HS-5 (cell line): ENCODE results near the gene ZC3H18.
"Not testable (repeated sequence)": the region's sequence is repeated elsewhere in the genome, so short reads cannot be mapped to it uniquely, and the experiment has no call there.

ENCODE experiments used
- DNase-seq: peaks from one replicate; pipeline ENCODE4 v3.0.0-alpha.2; 2012; ENCODE audit warnings: low read depth

Gene ZC3H18

DNA sequence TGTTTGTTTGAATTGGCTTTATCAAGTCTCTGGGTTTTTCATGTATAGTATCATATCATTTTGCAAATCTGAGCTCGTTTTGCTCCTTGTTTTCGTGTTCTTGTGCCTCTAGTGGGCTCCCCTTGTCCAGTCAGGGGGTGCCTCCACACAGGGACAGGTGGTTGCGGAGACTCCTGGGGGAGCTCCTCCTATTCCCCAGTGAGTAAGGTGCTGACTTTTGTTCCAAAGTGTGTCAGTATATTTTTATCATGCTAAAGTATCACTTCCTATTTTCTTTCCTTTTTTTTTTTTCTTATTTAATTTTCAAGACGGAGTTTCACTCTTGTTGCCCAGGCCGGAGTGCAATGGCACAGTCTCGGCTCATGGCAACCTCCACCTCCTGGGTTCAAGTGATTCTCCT is 37.9 kb downstream of the ZC3H18 start:
- DNase-seq = no peak

DNA sequence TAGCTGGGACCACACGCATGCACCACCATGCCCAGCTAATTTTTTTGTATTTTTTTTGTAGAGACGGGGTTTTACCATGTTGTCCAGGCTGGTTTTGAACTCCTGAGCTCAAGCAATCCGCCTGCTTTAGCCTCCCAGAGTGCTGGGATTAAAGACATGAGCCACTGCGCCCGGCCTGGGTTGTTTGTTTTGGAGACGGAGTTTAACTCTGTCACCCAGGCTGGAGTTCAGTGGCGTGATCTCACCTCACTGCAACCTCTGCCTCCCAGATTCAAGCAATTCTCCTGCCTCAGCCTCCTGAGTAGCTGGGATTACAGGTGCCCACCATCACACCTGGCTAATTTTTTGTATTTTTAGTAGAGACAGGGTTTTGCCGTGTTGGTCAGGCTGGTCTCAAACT is 39.2 kb downstream of the ZC3H18 start:
- not testable (repeated sequence) for DNase-seq

DNA sequence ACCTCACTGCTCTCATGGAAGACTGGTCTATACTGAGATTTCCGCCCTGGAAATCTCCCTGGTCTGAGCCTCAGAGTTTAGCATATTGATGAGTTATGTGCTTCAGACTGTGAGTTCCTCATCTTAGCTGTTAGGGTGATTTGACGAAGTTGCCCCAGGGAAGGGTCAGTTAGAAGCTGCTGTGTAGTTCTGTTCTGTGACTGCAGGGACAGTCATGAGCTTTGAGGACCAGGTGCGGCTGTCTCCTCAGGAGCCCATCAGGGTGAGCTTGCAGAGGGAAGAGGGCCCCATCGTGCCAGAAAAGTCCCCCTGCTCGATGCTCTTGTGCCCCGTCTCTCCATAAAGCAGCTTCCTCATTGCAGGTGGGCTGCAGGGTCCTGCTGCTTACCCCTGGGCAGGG is 39.9 kb downstream of the ZC3H18 start:
- no peak for DNase-seq

DNA sequence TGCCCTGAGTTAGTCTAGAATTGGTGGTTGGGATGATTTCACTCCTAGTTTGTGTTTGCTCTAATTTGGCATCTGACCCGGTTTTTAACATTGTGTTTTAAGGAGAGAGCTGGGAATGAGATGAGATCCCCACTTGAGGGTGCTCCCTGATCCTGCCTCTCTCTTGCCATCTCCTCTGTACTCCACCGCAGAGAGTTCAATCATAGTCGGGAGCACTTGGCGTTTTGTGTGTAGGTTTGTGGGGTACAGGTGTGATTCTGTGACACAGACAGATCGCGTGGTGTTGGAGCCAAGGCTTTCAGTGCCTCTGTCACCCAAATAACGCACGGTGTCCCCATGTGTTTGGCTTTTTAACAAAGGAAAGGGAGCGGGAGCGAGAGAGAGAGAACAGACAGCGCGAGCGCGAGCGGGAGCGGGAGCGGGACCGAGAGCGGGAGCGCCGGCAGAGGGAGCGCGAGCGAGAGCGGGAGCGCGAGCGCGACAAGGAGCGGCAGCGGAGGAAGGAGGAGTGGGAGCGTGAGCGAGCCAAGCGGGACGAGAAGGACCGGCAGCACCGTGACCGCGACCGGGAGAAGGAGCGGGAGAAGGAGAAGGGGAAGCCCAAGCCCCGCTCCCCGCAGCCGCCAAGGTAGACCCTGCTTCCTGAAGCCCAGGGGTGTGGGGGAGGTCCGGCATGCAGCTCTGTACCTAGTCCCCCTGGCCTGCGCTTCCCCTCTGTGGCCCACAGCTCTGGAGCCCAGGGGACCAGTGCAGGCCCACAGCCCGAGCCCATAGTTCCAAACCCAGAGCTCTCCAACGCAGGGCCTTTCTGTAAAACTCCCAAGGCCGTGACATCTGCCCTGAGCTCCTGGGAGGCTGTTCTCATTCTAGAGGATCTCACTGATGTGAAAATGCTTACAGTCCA is 41.0 kb downstream of the ZC3H18 start:
- no peak for DNase-seq

DNA sequence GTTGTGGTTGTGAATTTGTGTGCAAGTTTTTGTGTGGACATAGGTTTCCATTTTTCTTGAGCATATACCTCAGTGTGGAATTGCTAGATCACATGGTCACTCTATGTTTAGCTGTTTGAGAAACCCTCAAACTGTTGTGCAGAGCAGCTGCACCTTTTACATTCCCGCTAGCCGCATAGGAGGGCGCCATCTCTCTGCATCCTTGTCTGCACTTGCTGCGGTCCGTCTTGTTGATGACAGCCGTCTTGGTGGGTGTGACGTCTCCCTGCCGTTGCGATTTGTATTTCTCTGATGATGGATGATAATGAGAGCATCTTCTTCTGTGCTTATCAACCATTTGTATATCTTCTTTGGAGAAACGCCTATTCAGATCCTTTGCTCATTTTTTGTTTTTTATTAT is 43.1 kb downstream of the ZC3H18 start:
- DNase-seq = no peak

DNA sequence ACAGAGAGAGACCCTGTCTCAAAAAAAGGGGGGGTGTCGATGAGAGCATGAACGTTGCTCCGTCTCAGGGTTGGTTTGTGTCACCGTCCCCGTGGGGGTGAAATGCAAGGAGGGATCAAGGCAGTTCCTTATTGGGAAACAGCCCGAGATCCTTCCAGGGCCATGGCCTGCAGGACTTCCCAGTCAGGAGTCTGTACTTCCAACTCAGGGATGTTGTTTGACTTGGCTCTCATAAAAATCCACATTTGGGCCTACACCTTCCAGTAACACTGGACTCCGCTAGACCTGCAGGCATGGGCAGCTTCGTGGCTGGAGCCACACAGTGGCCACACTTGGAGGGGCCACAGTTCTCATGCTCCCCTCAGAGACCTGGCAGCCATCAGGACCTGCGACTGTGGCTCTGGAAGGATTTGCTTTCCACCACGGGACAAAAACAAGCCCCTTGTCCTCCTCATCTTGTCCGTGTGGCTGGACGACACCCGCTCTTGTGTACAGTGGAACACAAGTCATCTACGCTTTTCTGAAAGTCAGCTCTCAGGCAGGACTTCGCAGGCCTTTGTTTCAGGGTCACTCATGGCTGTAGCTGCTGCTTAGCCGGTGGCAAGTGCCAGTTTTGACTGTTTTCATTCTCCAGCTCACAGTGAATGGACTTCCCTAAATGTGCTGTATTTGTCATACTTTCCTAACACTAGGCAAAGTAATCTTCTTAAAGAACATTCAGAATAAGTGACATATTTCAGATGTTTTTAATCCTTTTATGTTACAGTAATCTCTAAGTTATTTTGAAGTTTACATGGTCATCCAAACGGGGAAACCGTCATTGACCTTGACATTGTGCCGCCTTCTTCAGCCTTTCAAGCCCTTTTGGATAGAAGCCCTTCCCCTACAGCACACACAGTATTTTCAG is 44.0 kb downstream of the ZC3H18 start:
- no peak for DNase-seq

DNA sequence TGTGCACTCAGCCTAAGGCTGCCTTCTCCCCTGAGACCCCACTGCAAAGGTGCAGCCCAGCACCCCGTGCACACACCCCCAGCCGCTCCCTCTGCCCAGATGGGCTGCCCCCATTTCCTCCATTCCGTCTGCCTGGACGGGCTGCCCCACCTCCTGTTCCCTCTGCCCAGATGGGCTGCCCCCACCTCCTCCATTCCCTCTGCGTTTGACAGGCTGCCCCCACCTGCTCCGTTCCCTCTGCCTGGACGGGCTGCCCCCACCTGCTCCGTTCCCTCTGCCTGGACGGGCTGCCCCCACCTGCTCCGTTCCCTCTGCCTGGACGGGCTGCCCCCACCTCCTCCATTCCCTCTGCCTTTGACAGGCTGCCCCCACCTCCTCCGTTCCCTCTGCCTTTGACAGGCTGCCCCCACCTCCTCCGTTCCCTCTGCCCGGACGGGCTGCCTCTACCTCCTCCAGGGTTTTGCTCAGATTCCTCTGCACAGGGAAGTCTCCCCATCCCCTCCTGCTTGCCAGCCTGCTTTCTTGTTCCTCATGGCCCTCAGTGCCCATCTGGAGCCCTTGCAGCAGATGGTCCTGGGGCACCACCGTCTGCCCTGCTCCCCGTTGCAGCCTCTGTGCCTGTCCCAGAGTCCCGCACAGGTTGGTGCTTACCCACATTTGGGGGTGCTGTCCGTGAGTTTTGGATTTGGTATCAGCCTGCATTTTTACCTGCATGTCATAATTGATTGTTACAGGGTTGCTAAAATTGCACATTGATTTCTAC is 44.8 kb downstream of the ZC3H18 start:
- DNase-seq = no peak

DNA sequence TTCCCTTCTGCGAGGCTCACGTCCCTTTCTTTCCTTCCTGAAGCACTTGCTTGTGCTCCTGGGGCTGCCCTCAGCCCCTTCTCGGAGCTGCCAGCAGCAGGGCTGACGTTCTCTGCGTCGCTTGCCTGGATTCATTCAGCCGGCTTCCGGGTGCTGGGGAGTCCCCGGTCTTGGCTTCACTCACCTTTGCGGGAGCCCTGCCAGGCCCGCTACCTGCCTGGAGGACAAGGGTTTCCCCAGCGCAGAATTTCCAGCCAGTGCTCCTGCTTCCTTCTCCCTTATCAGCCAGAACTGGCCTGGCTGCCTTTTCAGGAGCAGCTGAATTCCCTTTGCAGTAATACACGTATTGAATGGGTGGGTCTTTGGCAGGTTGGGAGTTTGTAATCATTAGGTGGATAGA is 46.1 kb downstream of the ZC3H18 start:
- no peak for DNase-seq

DNA sequence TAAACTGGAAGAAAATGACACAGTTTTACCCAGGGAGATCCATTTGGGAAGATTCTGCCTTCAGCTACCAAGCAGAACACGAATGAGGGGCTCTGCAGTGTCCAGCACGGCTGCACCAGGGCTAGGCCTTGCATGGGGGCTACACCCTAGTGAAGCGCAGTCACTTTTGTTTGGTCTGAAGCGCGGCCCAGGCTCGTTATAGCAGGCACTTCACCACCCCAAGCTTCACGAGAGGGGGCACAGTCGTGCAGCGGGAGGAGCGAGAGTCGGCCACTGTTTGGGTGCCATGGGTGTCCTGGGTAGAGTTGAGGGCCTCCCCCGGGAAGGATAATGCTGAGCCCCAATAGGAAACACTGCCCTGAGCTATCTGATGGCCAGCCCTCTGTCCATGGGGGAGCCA is 46.5 kb downstream of the ZC3H18 start:
- DNase-seq = no peak

DNA sequence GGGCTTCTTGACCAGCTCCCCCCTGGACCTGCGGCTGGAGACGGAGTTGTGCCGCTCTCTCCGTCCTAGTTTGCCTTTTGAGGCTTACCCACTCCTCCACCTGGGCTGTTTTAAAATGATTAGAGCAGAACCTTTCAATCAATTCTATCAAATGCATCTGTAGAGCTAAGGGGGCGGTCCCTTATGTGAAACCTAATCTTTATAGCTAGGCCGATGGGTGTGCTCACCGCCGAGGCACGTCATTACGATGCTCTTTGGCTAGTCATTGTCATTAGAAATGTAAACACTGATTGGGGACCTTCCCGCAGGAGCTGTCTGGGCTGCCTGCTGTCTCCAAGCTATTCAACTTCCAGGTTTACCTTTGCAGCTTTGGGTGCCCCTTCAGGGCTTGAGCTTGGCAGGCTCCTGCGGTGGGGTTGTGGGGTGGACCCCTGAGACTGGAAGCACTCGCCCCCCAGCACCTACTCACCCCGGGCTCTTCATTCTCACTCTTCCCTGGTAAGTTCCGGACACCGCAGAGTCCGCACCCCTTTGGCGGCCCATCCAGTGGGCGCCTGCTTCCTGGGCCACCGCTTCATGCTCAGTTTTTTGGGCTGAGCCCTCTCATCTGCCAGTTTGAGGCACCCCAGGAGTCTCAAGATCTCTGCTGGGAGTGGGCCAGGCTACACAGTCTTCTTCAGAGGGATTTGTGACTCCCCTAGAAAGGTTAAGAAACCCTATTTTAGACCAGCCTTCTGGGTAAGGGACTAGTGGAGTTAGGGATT is 47.2 kb downstream of the ZC3H18 start:
- no peak for DNase-seq

DNA sequence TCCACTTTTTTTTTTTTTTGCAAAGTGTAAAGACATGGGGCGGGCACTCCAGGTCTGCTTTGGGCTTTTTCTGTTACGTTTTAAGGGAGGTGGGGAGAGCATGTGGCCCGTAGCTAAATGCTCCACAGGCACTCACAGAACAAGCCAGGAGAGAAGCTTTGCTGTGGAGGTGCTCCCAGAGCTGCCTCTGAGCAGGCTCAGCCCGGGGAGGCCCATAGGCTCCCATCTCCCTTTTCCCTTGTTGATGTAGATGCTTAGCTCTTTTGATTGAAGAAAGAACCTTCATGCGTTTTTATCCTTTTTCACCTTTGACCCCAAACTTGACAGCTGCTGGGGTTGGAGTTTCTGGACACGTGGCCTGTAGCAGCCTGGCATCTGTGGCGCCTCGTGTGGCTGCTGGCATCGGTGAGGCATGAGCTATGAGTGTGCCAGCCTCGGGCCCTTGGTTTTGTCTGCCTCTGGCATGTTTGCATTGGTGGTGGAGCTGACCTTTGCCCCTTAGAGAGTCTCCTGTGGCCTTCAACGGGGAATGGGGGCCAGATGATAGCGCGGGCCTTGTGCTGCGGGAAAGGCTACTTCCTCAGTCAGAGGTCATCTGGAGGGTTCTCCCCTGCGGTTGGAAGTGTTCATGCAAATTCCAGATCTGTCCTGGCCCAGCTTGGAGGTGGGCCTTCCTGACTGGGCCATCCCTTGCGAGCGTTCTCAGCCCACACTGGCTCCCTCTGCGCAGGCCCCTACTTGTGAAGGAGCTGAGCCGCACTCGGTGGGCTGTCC is 48.2 kb downstream of the ZC3H18 start:
- no peak for DNase-seq

DNA sequence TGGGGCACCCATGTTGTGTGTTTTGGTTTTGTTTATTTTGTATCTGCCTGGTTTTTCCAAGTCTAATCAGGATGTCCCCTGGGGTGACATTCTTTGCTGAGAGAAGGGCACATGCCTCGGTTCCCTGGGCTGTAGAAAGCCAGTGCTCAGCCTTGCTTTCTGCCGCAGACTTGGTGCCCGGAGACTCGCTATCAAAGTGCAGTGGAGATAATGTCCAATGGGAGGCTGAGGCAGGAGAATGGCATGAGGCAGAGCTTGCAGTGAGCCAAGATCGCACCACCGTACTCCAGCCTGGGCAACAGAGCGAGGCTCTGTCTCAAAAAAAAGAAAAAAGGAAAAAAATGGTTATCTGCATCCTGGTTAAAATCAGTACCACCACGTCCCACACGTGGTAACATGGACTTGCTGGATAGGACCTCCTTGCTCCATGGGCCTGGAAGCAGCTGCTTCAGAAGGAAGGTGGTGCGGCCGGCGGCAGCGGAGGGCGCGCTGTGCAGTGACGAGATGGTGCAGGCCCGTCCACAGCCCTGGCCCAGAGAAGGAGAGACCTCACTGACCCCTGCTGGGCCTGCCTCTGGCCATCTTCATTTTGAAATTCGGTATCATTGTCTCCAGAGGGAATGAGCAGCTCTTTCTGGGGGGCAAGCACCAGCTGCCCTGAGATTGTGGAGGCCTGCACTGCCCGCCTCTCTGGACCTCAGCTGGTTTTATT is 48.9 kb downstream of the ZC3H18 start:
- no peak for DNase-seq

DNA sequence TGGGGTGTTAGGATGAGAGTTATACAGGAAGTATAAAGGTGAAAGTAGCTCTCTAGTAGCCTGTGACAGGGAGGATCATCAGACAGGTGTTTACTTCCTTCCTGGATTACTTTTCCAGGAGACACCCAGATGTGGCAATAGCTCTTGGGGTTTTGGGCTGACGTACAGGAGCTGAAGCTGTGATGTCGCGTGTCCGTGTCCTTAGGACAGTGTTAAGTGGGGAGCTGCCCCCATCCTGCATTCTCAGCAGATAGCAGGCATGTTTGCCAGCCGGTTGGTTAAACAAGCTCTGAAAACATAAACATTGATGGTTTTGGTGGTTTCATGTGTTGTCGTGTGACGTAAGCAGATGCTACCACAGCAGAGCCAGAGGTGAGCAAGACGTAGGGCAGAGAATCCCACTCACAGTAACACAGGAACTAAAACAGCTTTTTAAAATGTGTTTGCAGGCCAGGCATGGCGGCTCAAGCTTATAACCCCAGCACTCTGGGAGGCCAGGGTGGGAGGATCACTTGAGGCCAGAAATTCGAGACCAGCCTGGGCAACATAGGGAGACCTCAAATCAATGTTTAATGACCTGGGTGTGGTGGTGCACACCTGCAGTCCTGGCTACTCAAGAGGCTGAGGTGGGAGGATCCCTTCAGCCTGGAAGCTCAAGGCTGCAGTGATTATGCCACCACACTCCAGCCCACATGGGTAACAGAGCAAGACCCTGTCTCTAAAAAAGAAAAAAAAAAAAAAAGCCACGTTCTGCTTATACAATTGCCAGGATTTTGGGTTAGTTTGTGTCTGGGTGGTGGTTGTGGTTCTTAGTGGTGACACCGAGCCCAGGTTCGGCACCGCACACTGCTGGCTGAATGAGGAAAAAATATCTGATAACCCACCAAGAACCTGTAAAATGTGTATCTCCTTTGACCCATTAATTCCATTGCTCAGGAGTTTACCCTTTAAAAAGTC is 49.9 kb downstream of the ZC3H18 start:
- DNase-seq = no peak

DNA sequence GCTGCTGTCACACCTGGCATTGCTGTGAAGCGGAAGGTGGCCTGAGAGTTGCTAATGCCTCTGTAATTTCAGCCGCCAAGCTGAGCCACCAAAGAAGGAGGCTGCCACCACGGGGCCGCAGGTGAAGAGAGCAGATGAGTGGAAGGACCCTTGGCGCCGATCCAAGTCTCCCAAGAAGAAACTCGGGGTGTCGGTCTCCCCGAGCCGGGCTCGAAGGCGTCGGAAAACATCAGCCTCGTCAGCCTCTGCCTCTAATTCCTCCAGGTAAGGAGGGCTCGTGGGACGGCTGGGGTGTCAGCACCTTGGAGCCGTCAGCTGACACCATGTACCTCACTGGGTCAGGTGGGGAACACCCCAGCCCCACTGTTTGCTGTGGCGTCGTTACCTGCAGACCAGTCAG is 51.9 kb downstream of the ZC3H18 start:
- DNase-seq = no peak

DNA sequence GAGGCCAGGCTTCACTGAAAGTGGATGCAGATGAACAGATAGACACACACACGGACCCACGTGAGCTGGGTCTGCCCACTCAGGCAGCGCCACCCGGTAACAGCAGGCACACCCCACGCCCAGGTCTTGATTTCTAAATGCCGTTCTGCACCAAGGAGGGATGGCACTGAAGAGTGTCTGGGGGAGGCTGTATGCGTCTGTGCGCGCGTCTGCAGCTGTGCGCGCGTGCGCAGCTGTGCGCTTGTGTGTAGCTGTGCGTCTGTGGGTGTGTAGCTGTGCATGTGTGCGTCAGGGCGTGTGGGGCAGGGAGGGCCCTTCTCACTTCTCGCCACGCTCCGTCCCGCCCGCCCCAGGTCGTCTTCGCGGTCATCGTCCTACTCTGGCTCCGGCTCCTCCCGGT is 52.7 kb downstream of the ZC3H18 start:
- no peak for DNase-seq

DNA sequence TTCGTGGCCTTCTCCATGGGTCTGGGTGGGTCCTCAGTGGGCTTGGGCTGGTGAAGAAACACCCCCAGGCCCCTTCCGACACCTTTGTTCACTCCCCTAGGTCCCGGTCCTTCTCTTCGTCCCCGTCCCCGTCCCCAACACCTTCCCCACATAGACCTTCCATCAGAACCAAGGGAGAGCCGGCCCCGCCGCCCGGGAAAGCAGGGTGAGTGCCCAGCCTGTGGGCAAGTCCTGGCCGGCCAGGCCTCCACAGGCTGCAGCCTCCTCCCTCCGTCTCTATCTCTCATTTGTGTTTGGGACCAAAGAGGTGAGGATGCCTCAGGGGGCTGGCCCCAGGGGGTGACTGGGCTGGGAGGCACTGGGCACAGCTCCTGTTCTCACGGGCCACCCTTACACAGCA is 53.7 kb downstream of the ZC3H18 start:
- no peak for DNase-seq

DNA sequence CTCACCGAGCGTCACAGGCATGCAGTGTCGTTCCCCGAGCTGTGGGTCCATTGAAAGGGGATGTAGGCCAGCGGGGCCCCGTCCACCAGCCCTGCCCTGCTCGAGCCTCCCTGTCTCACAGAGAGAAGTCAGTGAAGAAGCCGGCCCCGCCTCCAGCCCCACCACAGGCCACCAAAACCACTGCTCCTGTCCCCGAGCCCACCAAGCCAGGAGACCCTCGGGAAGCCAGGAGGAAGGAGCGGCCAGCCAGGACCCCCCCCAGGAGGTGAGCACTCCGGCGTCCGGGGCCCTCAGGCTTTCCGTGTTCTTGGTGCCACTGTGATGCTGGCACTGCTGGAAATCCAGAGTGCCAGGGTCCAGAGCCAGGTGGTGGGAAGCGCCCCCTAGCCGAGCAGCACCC is 54.3 kb downstream of the ZC3H18 start:
- DNase-seq = no peak

DNA sequence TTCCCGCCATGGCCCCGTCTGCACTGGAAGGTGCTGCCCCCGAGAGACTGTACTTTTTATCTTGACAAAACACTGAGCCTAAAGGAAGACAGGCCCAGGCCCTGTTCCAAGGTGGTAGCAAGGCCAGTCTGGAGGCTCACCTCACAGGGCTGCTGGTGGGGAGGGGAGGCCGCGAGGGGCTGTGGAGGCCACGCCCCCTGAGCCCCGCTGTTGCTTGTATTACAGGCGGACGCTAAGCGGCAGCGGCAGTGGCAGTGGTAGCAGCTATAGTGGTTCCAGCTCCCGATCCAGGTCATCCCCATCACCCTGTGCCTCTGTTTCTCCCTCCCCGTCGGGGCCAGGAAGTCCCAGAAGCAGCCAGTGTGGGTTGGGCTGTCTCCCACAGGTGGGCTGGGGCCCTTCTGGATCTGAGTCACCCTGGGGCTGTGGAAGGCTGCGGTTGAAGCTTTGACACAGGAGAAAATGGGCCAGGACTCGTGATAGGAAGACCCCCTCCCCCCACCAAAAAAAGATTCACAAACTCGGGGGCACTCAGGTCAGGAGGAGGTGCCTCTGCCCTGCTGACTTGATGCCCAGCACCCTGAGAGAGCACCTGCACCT is 54.9 kb downstream of the ZC3H18 start:
- DNase-seq = no peak

DNA sequence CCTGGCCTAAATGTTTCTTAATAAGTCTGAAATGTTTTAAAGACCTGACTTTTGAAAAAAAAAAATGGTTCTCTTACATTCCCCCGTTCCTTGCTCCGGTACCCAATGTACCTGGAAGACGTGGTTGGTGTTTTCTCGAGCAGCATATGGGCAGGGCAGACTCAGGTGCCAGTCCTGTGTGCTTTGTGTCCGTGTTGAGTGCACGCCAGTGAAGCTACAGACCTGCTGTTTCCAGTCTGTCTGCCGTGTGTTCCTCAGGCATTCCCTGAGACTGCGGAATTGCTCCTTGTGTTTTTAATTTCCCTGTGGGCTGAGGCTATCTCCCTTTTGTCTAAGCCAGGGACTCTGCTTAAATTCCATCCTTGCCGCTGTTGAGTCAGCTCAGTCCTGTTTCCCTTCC is 56.4 kb downstream of the ZC3H18 start:
- no peak for DNase-seq
